Activated B cell treated with CpG ODN at 0.5 μM for 24 hours (primary cell): Measurements from ENCODE around the gene ADAT2. TPM values are rescaled to one million over a fixed set of nuclear protein-coding genes. Genes with fewer than 3 reads are reported as not detected.

Experiments used
- ATAC-seq: fragments of 200-7000 bp; cut with Tn5 transposase; one replicate; pipeline ENCODE4 v1.10.0; 2021; ENCODE audit warnings: low read depth, mild to moderate bottlenecking, moderate library complexity
- CTCF ChIA-PET: fragments of 350-600 bp; sonication (Branson Sonifier 250); formaldehyde crosslinking; loops from one replicate; lab custom pipeline; 2021; ENCODE audit warnings: antibody characterized with exemption; lab: Charles Lee
- POLR2A ChIA-PET: fragments of 350-600 bp; sonication (Branson Sonifier 250); formaldehyde crosslinking; loops from one replicate; lab custom pipeline; 2021; ENCODE audit warnings: antibody characterized with exemption; lab: Charles Lee
- DNase-seq: peaks from one replicate; pipeline ENCODE4 v3.0.0; 2022
- H3K27ac Mint-ChIP-seq: one replicate; pipeline ENCODE4 v1.8.0; 2020; ENCODE audit warnings: mixed read lengths
- H3K27me3 Mint-ChIP-seq: one replicate; pipeline ENCODE4 v1.8.0; 2021; ENCODE audit warnings: mixed read lengths
- H3K36me3 Mint-ChIP-seq: one replicate; pipeline ENCODE4 v1.8.0; 2021; ENCODE audit warnings: low read depth, mixed read lengths
- H3K4me1 Mint-ChIP-seq: one replicate; pipeline ENCODE4 v1.8.0; 2021; ENCODE audit warnings: mixed read lengths
- H3K4me3 Mint-ChIP-seq: one replicate; pipeline ENCODE4 v1.8.0; 2020; ENCODE audit warnings: mild to moderate bottlenecking, mixed read lengths
- H3K9me3 Mint-ChIP-seq: one replicate; pipeline ENCODE4 v1.8.0; 2020; ENCODE audit warnings: mixed read lengths
- CTCF ChIP-seq: fragments of 200-600 bp; IDR thresholded peaks from one replicate; pipeline ENCODE4 v1.8.0; 2022; ENCODE audit warnings: antibody characterized with exemption, mild to moderate bottlenecking
- intact Hi-C: fragments of 100-400 bp; cut with micrococcal nuclease; formaldehyde crosslinking; loops from one replicate; pipeline ENCODE4 v1.15.1; 2024
- total RNA-seq: library from RNA; stranded (reverse); gene quantifications from 2 replicates; pipeline ENCODE4 v1.2.3, GENCODE V29; 2022

ADAT2 gene
- total RNA-seq, 1 donor from 2014 or later = 30.2 TPM

GRCh38 chr6:143397227-143398222 lies 53.0 kb downstream of the ADAT2 start:
- TF ChIP-seq CTCF = no peak

GRCh38 chr6:143396497-143397226 lies 53.8 kb downstream of the ADAT2 start:
- ChIA-PET POLR2A (no interaction called here), CTCF (no interaction called here)
- Mint-ChIP-seq H3K27ac (no peak overlapping the region), H3K27me3 (no peaks in the 10 kb centered on the region), H3K4me3 (no peak overlapping the region), H3K4me1 (peaks cover 9% of the 10 kb centered on the region), H3K9me3 (no peaks in the 10 kb centered on the region), H3K36me3 (no peaks in the 10 kb centered on the region)
- ATAC-seq = no peak
- no peak for DNase-seq
- intact Hi-C loops = no loop called here
- TF ChIP-seq CTCF = no peak

More at GRCh38 chr6:143397227-143398222, 53.0 kb downstream of the ADAT2 start:
- ATAC-seq (no peak), DNase-seq (no peak)
- CTCF ChIA-PET = no interaction called here
- POLR2A ChIA-PET = no interaction called here
- no peak overlapping the region for H3K4me3 Mint-ChIP-seq
- no peaks in the 10 kb centered on the region for H3K27me3 Mint-ChIP-seq
- intact Hi-C loops = no loop called here
- no peaks in the 10 kb centered on the region for H3K36me3 Mint-ChIP-seq
- H3K4me1 Mint-ChIP-seq = peaks cover 9% of the 10 kb centered on the region
- no peaks in the 10 kb centered on the region for H3K9me3 Mint-ChIP-seq
- no peak overlapping the region for H3K27ac Mint-ChIP-seq

GRCh38 chr6:143395699-143396098 lies 54.8 kb downstream of the ADAT2 start:
- Mint-ChIP-seq H3K27ac (no peak overlapping the region), H3K4me3 (no peak overlapping the region), H3K4me1 (peaks cover 4% of the 10 kb centered on the region), H3K27me3 (no peaks in the 10 kb centered on the region), H3K9me3 (no peaks in the 10 kb centered on the region), H3K36me3 (no peaks in the 10 kb centered on the region)
- intact Hi-C loops = no loop called here
- TF ChIP-seq CTCF = no peak
- DNase-seq = no peak
- ATAC-seq = no peak
- ChIA-PET CTCF (no interaction called here), POLR2A (no interaction called here)

GRCh38 chr6:143394389-143394788 lies 56.1 kb downstream of the ADAT2 start:
- ChIA-PET CTCF (no interaction called here), POLR2A (no interaction called here)
- intact Hi-C loops = no loop called here
- no peaks in the 10 kb centered on the region for H3K4me1 Mint-ChIP-seq
- ATAC-seq = no peak
- no peaks in the 10 kb centered on the region for H3K36me3 Mint-ChIP-seq
- H3K27me3 Mint-ChIP-seq = no peaks in the 10 kb centered on the region
- TF ChIP-seq CTCF = no peak
- DNase-seq = no peak
- no peak overlapping the region for H3K27ac Mint-ChIP-seq
- no peaks in the 10 kb centered on the region for H3K9me3 Mint-ChIP-seq
- H3K4me3 Mint-ChIP-seq = no peak overlapping the region

- no peak overlapping the region for H3K4me3 Mint-ChIP-seq
- TF ChIP-seq CTCF = no peak
- CTCF ChIA-PET = no interaction called here
- ATAC-seq (no peak), DNase-seq (no peak)
- H3K27ac Mint-ChIP-seq = no peak overlapping the region
- H3K27me3 Mint-ChIP-seq = no peaks in the 10 kb centered on the region
- H3K9me3 Mint-ChIP-seq = no peaks in the 10 kb centered on the region
- intact Hi-C loops = no loop called here
- no peaks in the 10 kb centered on the region for H3K4me1 Mint-ChIP-seq
- H3K36me3 Mint-ChIP-seq = no peaks in the 10 kb centered on the region
- POLR2A ChIA-PET = no interaction called here
Observed at GRCh38 chr6:143390278-143390677, 60.2 kb downstream of the ADAT2 start.
